SHP77 (cell line): ENCODE data around the gene SAMM50.

Source experiments
- DNase-seq, 2 experiments: peaks; one replicate each; lab custom pipeline; 2025; lab: John Stamatoyannopoulos, UW

Gene SAMM50

DNA sequence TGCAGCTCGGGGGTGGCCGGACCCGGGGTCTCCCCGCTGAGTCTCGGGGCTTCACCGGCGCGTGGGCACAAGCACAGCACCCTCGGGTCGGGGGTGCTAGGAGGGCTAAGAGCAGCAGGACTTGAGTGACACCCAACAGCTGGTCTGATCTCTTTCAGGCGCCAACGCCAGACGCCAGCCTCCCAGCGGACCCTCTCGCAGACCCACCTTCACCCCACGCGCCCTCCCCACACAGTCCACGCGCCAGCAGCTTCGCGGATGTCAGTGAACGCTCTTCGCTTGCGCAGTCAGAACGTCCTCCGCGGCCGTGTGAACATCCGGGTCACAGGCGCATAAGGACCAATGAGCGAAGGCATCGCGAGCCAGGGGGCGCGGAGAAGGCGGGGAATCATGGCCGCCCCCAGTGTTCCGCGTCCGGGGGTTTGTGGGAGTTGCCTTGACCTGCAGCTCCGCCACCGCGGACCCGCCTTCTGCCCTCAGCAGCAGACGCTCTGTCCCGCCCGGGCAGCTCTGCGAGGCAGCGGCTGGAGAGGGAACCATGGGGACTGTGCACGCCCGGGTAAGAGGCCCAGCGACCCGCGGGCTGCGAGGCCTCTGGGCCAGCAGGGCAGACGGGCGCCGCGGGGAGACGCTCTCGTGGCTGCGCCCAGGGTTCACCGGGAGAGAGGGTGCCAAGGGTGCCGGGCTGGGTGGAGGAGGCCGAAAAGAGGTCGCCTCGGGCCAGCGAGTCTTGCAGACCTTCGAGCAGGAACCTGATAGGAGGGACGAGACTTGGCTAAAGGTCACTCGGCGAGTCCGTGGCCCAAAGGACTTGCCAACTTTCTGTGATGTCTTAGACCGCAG is at the start of gene SAMM50:
SAMM50 (plus strand) TSS at position 403 of the 843 bp plus-strand sequence; CDS start at position 539, 136 bp downstream.
- peak; percentile 80 to 90 for DNase-seq

DNA sequence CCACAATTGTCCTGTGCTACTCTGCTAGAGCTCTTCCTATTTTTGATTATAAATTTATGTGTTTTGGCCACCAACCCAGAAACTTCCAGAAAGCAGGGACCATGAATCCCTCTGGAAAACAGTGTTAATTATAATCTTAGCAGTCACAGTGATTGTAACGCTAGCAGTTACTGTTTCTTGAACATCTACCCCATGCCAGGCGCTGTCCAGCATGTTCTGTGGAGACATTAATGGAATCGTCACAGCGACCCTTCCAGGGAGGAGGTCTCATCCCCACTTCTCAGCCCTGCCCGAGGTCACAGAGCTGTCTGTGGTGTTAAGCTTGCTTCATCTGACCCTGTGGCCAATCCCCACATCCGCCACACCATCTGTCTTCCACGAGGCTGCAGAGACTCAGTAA is 49.6 kb upstream of the SAMM50 start:
- DNase-seq, result no peak

DNA sequence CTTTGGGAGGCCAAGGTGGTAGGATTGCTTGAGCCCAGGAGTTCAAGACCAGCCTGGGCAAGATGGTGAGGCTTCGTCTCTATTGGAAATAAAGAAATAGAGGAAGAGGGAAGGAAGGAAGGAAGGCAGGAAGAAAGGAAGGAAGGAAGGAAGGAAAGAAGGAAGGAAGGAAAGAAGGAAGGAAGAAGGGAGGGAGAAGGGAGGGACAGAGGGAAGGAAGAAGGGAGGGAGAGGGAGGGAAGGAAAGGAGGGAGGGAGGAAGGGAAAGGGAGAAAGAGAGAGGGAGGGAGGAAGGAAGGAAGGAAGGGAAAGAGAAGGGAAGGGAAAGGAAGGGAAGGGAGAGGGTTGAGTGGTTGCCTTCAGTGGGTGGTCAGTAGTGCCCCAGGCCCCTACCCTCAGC is 45.5 kb upstream of the SAMM50 start:
- no peak for DNase-seq

DNA sequence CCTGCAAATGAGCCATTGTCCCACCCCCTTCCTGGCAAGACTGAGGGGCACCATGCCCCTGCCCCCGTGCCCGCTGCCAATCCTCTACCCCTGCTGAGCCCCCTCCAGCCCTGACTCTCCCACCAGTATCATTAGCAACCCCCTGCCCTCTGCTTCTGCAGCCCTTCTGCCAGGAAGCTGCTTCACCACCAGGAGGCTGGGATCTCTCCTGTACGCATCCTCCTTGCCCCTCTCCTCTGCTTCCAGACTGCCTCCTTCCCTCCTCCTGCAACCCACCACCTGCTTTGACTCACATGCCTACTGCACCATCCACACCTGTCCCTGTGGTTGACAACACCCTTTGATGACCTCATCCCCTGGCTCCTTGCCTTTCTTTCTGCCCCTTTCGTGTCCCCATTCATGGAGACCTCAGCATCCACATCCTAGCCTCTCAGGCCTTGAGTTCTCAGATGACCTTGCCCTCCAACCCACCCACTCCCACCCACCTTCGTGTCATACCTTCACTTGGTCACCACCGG is 45.0 kb upstream of the SAMM50 start:
- DNase-seq, result peak in 1 of 2 experiments; percentile 21

DNA sequence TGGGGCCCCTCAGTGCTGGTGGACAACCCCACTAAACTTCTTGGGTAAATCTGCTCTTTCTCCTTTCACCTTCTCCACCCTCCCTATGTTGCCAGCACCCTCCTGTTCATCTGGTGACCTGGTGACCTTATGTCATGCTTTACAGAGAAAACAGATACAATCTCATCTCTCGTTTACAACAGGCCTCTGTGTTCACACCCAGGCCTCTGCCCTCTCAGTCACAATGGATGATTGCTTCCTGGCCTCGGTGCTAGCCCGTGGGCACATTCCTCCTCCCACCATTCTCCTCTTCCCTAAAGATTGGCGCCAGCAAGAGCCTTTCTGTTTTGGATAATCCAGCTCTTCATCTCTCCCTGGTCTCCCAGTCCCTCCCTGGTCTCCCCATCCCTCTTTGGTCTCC is 43.9 kb upstream of the SAMM50 start:
- DNase-seq, result no peak

DNA sequence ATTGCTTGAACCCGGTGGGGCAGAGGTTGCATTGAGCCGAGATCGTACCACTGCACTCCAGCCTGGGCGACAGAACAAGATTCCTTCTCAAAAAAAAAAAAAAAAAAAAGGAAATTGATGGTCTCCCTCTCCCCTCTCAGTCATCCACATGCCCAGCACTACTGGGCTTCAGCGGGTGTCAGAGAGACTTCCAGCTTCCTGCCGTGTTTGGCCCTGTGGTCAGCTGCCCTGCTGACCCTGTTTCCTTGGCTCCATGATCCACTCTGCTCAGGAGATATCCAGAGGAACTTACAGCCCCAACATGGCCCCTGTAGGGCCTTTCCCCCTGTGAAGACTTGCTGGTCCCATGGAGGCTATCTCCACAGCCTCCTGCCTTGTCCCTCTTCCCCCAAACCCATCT is 37.7 kb upstream of the SAMM50 start:
- no peak for DNase-seq

DNA sequence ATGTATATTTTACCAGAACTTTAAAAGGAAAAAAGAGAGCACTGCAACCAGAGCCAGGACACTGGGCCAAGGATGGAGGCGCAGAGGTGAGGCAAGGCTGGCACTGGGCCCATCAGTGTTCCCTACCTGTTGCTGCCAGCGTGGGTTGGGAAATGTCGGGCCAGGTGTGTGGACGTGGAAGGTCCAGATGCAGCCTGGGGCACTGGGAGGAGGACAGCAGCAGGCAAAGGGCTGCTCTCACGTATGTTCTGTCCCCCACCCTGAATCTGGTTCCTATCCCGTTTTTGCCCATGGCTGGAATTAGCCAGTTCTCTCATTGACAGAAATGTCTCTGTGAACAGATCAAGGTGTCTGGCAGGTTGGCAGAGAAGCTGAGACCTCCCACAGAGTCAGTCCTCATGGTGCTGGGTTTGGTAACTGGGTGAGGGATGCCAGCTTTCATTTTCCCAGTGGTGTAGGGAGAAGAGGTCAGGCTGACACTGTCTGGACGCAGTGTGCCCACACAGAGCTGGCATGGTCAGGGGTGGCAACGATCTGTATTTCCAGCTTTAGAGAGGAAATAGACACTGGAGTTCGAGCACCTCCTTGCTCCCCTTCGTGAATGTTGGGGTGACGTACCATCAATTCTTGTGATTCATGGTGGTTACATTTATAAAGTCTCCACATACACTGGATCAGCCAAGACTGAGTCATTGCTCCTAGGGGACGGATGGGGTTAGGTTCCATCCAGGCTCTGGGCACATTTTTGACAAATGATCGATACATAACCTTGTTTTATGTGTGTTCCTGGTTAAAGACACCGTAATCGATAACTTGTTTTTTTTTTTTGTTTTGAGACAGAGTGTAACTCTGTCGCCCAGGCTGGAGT is 35.9 kb upstream of the SAMM50 start:
- DNase-seq, result no peak

DNA sequence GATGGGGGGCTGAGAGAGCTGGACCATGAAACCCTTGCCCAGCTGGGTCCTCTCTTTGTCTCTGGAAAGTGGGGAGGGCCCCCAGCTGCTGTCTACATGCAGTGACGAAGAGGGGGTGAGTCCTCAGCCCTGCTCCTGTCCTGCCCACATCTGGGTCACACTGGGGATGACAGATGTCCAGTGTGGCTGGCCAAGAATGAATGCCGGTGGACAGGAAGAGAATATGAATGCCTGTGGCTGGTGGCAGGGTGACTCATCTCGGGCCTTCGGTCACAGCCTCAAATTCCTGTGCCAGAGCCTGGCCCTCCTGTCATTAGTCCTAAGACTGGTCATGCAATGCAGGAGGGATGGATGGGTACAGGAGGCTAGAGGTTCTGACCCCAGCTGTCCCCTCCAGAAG is 33.9 kb upstream of the SAMM50 start:
- DNase-seq, result no peak

DNA sequence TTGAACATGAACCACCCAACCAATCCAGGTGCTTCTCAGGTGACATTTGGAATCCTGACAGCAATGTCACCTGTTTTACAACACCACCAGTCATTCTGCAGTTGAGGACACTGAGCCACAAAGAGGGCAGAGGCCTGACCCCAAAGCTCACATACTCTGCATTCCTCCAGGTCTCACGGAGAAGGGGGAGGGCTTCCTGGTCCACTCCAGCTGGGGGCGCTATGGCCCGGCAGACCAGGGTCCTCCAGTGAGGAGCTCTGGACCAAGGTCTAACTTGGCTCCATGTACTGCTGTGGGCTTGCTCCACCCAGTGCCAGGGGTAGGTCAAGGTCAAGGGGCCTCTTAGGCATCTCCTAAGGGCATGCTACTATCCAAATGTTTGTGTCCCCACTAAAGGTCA is 33.1 kb upstream of the SAMM50 start:
- no peak for DNase-seq

DNA sequence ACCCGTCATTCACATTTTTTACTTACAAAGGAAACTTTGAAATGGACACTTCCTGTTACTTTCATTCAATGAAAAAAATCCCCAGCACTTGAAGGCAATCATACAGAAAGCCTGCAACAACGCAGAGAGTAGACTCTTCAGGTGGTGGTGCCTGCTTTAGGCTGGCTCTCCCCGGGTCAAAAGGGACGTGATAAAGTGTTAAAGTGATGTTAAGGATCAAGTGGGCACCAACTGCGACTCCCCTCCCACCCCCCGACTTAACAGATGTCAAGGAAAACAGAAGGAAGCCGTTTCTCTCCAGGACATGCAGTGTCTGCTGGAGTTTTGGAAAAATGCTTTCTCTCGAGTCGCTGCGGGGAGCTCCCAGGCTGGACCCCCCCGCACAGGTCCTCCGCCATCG is 32.1 kb upstream of the SAMM50 start:
- DNase-seq, result no peak

DNA sequence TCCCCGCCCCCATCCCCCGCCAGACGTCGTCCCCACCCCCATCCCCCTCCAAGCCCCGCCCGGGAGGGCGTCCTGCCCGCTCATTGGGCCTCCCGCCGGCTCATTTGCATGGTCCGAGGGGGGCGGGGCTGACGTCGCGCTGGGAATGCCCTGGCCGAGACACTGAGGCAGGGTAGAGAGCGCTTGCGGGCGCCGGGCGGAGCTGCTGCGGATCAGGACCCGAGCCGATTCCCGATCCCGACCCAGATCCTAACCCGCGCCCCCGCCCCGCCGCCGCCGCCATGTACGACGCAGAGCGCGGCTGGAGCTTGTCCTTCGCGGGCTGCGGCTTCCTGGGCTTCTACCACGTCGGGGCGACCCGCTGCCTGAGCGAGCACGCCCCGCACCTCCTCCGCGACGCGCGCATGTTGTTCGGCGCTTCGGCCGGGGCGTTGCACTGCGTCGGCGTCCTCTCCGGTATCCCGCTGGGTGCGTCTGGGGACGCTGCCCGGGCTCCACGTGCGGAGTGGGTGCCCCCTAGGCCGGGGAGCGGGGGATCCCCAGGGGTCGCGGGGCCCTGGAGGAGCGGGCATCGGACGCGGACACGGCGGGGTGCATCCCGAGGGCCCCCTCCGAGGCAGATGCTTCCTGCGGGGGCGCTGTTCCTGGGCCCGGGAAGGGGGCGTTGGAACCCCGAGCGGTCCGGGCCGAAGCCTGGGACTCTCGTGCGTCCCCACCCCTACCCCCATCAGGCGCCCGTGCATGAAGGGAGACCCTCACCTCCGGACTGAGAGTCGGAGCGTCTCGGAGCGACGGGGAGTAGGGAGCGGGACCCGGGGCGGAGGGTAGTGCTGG is 31.4 kb upstream of the SAMM50 start, which contains the start of gene PNPLA3:
PNPLA3 (plus strand) TSS at position 175 of the 834 bp plus-strand sequence; CDS start at position 282, 107 bp downstream.
- DNase-seq, result peak; percentile 57 to 78

DNA sequence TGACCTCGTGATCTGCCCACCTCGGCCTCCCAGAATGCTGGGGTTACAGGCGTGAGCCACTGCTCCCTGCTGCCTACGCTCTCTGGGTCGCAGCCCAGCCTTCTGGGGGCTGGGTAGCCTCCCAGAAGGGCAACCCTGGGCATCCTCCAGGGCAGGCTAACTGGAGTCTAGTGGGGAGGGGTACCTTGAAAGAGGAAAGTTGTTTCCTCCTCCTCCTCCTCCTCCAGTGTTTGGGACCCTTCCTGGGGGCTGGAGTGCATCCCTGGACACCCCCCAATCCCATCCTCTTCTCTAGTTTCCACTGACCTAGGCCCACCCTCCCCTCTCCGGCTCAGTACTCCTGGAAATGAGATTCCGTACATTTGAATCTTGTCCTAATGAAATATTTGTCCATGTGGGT is 30.4 kb upstream of the SAMM50 start:
- no peak for DNase-seq

DNA sequence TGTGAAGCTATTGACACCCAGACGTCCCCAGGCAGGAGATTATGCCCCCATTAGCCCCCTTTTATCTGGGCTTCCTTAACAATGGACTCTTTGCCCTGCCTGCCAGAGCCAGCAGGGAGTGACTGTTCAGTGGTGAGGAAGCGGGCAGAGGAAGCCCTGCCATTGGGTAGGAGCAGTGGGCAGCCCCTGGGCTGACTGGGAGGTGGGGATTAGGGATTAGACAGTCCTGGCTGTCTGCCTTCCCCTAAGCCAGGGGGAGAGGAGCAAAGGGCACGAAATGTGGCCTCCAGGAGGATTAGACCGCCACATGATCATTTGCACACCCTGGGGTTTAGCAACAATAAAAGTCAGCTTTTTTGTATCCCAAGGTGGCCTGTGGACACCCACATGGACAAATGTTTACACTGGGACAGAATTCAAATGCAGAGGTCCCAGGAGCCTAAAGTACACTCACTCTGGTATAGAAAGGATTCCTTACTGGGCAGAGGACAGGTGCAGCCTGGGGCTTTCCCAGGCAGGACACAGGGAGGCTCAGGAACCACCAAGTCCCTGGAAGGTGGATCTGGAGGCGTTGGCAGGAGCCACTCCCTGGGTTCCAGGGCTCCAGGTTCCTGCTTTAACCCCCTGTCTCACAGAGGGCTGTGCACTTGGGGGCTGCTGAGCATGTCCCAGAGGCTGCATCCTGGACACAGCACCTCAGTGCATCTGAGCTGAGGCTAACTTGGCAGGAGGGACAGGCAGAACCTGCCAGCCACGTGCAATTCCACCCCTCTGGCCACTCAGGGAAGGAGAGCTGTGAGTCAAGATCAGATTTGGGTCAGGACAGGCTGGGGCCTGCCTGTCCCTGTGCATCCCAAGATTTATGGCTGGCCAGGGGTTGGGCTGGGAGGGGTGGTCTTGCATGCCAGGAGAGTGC is 29.6 kb upstream of the SAMM50 start:
- DNase-seq, result no peak

DNA sequence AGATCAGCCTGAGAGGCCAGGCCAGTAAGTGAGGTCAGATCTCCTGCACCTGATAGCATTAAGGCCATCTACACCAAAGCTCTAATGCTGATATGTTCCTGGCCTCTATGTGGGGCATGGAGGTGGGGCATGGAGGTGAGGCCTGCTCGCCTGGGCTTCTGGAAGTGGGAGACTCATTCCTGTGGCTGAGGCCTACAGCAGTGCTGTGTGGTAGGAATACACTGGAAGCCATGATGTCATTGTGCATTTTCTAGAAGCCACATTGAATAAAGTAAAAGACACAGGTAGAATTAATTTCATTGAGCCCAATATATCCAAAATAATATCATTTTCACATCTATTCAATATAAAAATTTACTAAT is 28.9 kb upstream of the SAMM50 start:
- no peak for DNase-seq

DNA sequence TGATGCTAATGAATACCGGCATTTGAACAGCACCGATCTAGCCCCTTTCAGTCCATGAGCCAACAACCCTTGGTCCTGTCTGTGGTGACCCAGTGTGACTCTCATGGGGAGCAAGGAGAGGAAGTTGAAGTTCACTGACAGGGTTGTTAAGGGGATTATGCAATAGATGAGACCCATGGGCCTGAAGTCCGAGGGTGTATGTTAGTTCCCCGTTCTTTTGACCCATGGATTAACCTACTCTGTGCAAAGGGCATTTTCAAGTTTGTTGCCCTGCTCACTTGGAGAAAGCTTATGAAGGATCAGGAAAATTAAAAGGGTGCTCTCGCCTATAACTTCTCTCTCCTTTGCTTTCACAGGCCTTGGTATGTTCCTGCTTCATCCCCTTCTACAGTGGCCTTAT is 26.8 kb upstream of the SAMM50 start:
- no peak for DNase-seq

DNA sequence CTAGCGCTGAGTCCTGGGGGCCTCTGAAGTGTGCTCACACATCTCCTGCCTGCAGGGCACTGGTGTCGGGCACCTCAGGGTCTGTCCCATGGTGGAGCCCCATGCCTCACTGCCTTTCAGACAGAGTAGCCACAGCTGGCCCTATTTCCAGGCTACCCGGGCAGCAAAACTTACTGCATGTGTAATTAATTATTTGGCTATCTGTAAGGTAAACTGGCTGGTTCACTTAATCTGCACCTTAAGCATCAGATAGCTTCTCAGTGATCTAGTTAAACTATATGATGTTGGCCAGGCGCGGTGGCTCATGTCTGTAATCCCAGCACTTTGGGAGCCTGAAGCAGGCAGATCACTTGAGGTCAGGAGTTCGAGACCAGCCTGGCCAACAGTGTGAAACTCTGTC is 26.3 kb upstream of the SAMM50 start:
- DNase-seq, result no peak

DNA sequence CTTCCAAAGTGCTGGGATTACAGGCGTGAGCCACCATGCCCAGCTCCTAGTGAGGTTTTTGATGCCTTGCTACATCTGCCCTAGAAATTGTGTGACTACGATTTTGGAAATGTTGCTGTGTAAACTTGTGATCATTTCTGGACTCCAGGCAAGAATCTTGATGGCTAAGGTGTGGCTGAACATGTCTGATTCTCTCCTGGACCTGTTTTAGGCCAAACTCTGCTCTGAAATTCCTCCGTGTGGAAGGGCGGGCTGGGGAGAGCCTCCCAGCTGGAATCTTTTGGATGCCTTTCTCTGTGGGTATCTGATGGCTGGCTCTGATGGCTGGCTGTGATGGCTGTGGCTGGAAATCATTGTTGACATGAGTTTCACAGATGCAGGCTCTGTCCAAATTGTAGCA is 23.5 kb upstream of the SAMM50 start:
- DNase-seq, result no peak

DNA sequence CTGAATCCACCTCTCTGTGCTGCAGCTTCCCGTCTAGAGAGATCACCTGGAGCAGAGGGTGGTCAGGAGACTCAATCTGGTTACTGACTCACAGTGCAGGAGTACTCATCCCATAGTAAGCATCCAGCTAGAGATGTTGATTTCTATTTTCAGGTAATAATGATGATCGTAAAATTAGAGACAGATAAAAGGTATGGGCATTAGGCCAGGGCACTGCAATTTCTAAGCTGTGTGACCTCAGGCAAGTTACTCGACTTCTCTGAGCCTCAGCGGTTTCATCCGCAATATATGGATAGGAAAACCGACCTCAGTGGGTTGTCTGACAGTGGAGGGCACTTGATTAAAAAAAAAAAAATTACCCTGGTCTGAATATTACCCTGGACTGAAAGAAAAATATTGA is 13.8 kb upstream of the SAMM50 start:
- DNase-seq, result no peak

DNA sequence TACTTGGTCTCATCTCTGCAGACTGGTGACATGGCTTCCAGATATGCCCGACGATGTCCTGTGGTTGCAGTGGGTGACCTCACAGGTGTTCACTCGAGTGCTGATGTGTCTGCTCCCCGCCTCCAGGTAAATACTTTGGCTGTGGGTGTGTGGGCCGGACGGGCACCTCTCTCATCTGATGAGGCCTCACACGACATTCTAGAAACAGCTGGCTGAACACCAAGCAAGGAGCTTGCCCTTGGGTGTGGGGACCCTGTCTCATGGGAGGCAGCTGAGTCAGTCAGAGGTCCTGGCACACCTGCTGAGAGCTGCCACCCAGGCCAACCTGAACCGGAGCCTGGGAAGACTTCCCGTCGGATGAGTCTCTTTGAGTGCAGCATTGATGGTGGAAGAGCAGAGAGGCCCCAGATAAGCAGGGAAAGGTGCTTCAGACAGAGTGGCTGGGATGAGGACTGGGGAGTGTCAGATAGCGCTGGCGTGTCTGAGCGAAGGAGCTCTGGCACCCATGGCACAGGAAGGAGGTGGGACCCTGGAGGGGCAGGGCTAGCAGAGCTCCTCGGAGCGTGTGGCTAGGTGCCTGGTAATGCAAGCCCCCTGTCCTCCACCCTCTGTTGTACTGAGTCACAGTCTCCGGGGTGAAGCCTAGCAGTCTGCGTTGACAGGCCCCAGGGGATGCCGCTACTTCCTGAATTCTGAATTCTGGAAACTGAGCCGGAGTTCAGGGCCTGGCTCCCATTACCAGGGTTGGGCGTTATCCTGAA is 10.4 kb upstream of the SAMM50 start:
- DNase-seq, result no peak
